IPS-11a (cell line): ENCODE measurements around the gene FAM186B.
"Not testable (repeated sequence)": the region's sequence is repeated elsewhere in the genome, so short reads cannot be mapped to it uniquely, and the experiment has no call there.

Experiments
- H3K4me3 ChIP-seq: one replicate; pipeline ENCODE4 v1.5.1; 2013; ENCODE audit warnings: low read depth, low read length, control low read depth

FAM186B gene

GRCh38 chr12:49612210-49612609 is 6.8 kb upstream of the FAM186B start:
- H3K4me3 ChIP-seq = no peak overlapping the region

GRCh38 chr12:49610785-49611184 is 5.3 kb upstream of the FAM186B start:
- H3K4me3 ChIP-seq = not testable (repeated sequence)

DNA sequence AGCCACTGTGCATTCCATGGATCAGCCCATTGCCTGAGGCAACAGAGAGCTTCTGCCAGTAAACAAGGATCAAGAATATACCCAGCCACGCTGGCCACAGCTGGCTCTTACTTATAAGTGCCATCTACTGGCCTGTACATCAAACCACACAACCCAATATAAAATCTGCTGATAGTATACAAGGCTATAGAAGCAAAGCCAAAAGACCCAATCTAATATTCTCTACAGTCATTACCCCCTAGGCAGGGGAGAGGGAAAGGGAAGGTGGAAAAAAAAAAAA is 4.4 kb upstream of the FAM186B start:
- no peak overlapping the region for H3K4me3 ChIP-seq

- H3K4me3 ChIP-seq = no peak overlapping the region
These were observed 3.8 kb upstream of the FAM186B start for GRCh38 chr12:49609059-49609874.

GRCh38 chr12:49604856-49605255 is 583 bp downstream of the FAM186B start:
- H3K4me3 ChIP-seq = no peak overlapping the region

- H3K4me3 ChIP-seq = no peak overlapping the region
These were observed 1.7 kb downstream of the FAM186B start for GRCh38 chr12:49603721-49604120.

DNA sequence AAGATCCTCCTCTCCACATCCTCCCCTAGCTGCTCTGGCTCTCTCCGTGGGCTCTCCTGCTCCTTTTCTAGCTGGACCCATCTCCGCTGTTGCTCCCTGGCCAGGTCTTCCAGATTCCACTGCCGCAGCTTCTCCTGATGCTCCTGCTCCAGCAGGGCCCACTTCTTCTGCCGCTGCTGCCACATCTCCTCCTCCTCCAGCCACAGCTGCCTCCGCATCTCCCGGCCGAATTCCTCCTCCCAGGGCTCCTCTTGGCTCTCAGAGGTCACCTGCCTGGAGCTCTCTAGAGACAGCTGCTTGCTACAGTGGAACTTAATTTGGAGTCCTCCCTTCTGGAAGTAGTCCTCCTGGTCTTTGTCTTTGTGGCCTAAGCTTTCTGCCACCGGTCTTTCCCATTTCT is 5.5 kb downstream of the FAM186B start:
- no peak overlapping the region for H3K4me3 ChIP-seq

GRCh38 chr12:49598527-49598926 is 6.9 kb downstream of the FAM186B start:
- no peak overlapping the region for H3K4me3 ChIP-seq

DNA sequence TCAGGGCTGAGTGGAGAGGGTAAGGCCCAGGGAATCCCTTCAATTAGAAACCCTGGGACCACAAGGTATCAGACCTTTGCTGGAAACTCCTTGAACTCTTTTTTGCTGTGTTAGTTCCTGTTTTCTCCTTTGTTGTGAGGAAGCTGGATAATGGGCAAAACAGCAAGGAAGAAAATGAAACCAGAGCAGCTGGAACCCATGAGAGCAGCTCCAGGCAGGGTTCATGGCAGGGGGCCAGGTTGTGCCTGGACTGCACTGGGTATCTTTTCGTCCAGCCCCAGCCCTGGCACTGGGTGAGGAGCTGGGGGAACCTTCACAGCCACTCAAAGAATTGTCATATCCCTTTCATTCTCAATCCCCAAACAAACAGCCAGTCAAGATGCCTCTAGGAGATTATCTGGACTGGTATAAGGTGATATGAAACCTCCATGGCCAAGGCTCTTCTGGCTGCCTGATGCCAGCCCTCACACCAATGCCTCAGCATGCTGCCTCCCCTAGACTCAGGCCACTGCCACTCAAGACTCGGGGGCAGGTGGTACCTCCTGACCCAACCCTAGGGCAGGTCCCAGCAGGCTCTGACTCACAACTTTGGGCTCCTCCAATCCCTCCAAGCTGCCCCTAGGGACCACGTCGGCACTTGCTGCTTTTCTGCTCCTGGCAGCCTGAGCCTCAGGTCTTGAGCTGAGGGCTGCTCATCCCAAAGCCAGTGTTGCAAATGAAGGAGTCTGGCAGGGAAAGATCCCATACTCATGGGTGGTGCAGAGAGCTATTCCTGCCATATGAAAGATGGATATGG is 16.5 kb downstream of the FAM186B start:
- no peak overlapping the region for H3K4me3 ChIP-seq

DNA sequence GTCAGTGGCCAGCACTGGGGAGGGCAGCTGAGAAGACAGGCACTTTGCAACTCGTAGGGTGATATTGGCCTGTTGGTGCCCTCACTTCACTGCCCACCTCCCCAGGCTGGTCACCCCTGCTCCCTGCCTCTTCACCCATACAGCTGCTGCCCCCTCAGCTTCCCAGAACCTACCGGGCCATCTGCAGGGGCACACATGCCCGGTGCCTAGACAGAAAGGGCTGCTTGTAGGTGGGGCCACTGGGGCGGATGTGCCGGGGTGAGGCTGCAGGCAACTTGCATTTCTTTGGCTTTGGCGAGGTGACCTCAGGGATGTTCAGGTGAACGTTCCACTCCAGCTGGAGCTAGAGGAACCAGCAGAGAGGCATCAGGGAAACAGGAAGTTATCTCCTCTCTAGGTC is 17.2 kb downstream of the FAM186B start:
- no peak overlapping the region for H3K4me3 ChIP-seq

- no peak overlapping the region for H3K4me3 ChIP-seq
These were observed 18.1 kb downstream of the FAM186B start for GRCh38 chr12:49587174-49587908.

- H3K4me3 ChIP-seq = no peak overlapping the region
These were observed 19.7 kb downstream of the FAM186B start for GRCh38 chr12:49585477-49586459.

GRCh38 chr12:49584591-49584990 is 20.8 kb downstream of the FAM186B start:
- no peak overlapping the region for H3K4me3 ChIP-seq

- H3K4me3 ChIP-seq = no peak overlapping the region
These were observed 21.9 kb downstream of the FAM186B start for GRCh38 chr12:49583366-49584094.

- H3K4me3 ChIP-seq = no peak overlapping the region
These were observed 22.6 kb downstream of the FAM186B start for GRCh38 chr12:49582850-49583249.

GRCh38 chr12:49582201-49582600 is 23.2 kb downstream of the FAM186B start:
- H3K4me3 ChIP-seq = no peak overlapping the region

DNA sequence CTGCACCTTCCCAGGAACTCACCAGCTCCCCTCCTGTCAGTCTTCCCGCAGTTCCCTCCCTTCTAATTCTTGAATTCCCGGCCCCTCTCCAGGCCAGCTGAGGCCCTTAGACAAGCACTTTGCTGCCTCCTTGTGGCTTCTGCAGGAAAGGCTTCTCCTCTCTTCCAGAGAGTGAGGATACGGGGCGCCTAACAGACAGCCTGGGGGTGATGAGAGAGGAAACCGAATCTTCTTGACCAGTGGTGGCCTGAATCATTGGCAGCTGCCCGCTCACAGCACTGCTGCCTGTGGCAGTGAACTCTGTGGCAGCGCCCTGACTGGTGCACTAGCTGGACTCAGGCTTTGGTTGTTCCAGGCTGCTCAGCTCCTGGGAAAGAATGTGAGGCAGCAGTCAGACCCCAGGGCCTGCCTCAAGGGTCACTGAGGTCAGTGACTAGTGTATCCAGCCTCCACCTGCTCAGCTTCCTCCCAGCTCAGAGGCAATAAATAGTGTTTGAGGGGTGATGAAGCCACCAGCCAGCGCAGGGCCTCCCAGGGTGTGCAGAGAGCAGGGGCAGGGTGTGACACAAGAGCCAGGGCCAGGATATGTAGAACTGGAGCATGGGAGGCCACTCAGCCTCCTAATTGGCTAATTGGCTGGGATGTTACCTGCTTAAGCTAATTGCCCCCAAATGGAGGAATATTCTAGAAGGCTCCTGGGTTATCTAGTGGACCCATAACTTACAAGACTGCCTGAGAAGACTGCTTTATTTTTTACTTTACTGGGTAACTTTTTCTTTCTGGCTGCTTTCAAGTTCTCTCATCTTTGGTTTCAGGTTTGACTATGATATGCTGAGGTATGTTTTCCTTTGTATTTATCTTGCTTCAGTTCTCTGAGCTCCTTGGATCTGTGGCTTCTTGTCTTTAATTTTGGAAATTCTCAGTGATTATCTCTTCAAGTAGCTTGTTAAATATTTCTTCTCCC is 24.6 kb downstream of the FAM186B start:
- H3K4me3 ChIP-seq = no peak overlapping the region

GRCh38 chr12:49578471-49579112 is 26.8 kb downstream of the FAM186B start:
- H3K4me3 ChIP-seq = no peak overlapping the region
